Caco-2 (cell line): ENCODE data around the gene CPSF4. TPM values are rescaled to one million over a fixed set of nuclear protein-coding genes. Genes with fewer than 3 reads are reported as not detected.
"Not testable (repeated sequence)": the region's sequence is repeated elsewhere in the genome, so short reads cannot be mapped to it uniquely, and the experiment has no call there.

Experiments
- BruUV-seq: library from RNA; stranded (reverse); fragments of 400-500 nt; replicated peaks from 2 replicates; lab custom pipeline; 2021; lab: Mats Ljungman, UMichigan
- CTCF ChIA-PET: fragments of 300-600 bp; sonication (Branson Sonifier 250); formaldehyde crosslinking; loops from one replicate; lab custom pipeline; 2022; ENCODE audit warnings: antibody characterized with exemption; lab: Charles Lee
- POLR2A ChIA-PET: fragments of 300-600 bp; sonication (Branson Sonifier 250); formaldehyde crosslinking; loops from one replicate; lab custom pipeline; 2022; ENCODE audit warnings: antibody characterized with exemption; lab: Charles Lee
- DNase-seq, 2 experiments: peaks; one replicate each; pipeline versions ENCODE4 v3.0.0 to v3.0.0-alpha.2; 2020 to 2022
- H3K27me3 ChIP-seq: replicated peaks from 2 replicates; pipeline ENCODE4 v1.6.0; 2011; ENCODE audit warnings: low read length; ENCODE audit not compliant: control insufficient read depth, insufficient read depth
- H3K36me3 ChIP-seq: 2 replicates; pipeline ENCODE4 v1.5.1; 2011; ENCODE audit warnings: low read length; ENCODE audit not compliant: control insufficient read depth, insufficient read depth
- H3K4me1 ChIP-seq: fragments of 250-450 bp; sonication (Bioruptor Pico); 2 replicates; pipeline ENCODE4 v1.5.1; 2020; ENCODE audit warnings: mild to moderate bottlenecking
- H3K4me3 ChIP-seq: 2 replicates; pipeline ENCODE4 v1.5.1; 2011; ENCODE audit warnings: low read depth, mild to moderate bottlenecking, control low read depth, low read length
- H3K9me3 ChIP-seq: fragments of 250-450 bp; sonication (Bioruptor Pico); 2 replicates; pipeline ENCODE4 v1.5.1; 2020; ENCODE audit warnings: mild to moderate bottlenecking, moderate library complexity
- H3K27ac Mint-ChIP-seq: one replicate; pipeline ENCODE4 v1.8.0; 2022; ENCODE audit warnings: mixed read lengths; ENCODE audit not compliant: unreplicated experiment
- H3K27me3 Mint-ChIP-seq: one replicate; pipeline ENCODE4 v1.8.0; 2022; ENCODE audit warnings: mixed read lengths; ENCODE audit not compliant: insufficient read depth, unreplicated experiment
- H3K36me3 Mint-ChIP-seq: one replicate; pipeline ENCODE4 v1.8.0; 2022; ENCODE audit warnings: mild to moderate bottlenecking, mixed read lengths; ENCODE audit not compliant: insufficient read depth, unreplicated experiment
- H3K4me1 Mint-ChIP-seq: one replicate; pipeline ENCODE4 v1.8.0; 2022; ENCODE audit warnings: low read depth, mixed read lengths; ENCODE audit not compliant: unreplicated experiment
- H3K4me3 Mint-ChIP-seq: one replicate; pipeline ENCODE4 v1.8.0; 2022; ENCODE audit warnings: mild to moderate bottlenecking, moderate library complexity, mixed read lengths; ENCODE audit not compliant: unreplicated experiment
- H3K9me3 Mint-ChIP-seq: one replicate; pipeline ENCODE4 v1.8.0; 2022; ENCODE audit warnings: mixed read lengths; ENCODE audit not compliant: unreplicated experiment
- intact Hi-C: fragments of 100-400 bp; cut with micrococcal nuclease; formaldehyde crosslinking; loops from one replicate; pipeline ENCODE4 v1.10.0; 2022; ENCODE audit not compliant: unreplicated experiment
- total RNA-seq: library from RNA; stranded (reverse); gene quantifications from 2 replicates; pipeline ENCODE4 v1.2.3, GENCODE V29; 2022
- TF ChIP-seq, protein P1 (sequence below), 2 experiments: fragments of 200-600 bp in 1 of 2; IDR thresholded peaks; 1 replicate in 1 of 2; 2 replicates in 1 of 2; pipeline versions ENCODE4 v1.5.1 to v1.8.0; 2011 to 2022; ENCODE audit warnings: antibody characterized with exemption in 1 of 2, control low read depth in 1 of 2, inconsistent platforms in 1 of 2, low read depth in 1 of 2, low read length in 1 of 2, mild to moderate bottlenecking in 1 of 2, moderate library complexity in 1 of 2; ENCODE audit not compliant: insufficient read depth in 1 of 2, severe bottlenecking in 1 of 2, unreplicated experiment in 1 of 2

The CPSF4 gene
- total RNA-seq, 1 experiment from 2014 or later: 158 TPM

DNA sequence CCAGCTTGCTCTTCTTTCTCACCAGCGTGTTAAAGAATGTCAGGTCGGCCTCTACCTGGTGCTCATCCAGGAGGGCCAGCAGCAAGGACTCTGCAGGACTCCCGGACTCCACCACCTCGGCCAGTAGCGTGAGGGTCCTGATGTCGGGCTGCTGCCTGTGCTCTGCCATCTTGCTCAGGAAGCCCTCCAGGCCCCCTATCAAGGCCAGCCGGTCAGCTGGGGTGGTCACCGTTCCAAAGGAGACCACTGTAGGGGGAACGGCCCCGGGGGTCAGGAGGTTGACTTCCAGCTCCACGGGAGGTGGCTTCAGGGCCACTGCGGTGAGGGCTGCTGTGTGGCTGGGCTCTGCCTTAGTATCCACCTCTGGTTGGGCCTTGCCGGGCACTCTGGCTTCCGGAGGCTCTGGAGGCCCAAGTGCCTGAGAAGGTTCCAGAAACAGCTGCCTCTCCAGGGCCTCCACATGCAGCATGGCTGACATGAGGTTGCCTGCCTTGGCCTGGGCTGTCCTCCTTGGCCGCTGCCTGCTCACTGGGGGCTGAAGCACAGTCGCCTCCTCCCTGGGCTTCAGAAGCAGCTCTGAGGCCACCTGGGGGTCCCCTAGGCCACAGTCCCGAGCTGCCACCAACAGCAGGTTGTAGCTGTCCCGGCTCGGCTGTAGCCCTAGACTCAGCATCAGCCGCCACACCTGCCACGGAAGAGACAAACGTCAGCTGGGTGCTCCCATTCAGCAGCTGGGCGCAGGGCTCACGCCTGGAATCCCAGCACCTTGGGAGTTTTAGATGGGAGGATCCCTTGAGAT is 13.6 kb upstream of the CPSF4 start:
- H3K4me3 ChIP-seq: no peak overlapping the region
- no peaks in the 10 kb centered on the region for H3K27me3 ChIP-seq
- TF ChIP-seq, protein P1, sequence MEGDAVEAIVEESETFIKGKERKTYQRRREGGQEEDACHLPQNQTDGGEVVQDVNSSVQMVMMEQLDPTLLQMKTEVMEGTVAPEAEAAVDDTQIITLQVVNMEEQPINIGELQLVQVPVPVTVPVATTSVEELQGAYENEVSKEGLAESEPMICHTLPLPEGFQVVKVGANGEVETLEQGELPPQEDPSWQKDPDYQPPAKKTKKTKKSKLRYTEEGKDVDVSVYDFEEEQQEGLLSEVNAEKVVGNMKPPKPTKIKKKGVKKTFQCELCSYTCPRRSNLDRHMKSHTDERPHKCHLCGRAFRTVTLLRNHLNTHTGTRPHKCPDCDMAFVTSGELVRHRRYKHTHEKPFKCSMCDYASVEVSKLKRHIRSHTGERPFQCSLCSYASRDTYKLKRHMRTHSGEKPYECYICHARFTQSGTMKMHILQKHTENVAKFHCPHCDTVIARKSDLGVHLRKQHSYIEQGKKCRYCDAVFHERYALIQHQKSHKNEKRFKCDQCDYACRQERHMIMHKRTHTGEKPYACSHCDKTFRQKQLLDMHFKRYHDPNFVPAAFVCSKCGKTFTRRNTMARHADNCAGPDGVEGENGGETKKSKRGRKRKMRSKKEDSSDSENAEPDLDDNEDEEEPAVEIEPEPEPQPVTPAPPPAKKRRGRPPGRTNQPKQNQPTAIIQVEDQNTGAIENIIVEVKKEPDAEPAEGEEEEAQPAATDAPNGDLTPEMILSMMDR (IDR thresholded peaks at IDR 0.05; ENCODE audit: insufficient read depth in 1 of 2, low read depth in 1 of 2, low read length in 1 of 2, severe bottlenecking in 1 of 2, unreplicated experiment in 1 of 2): no peak
- H3K27ac Mint-ChIP-seq: peak overlapping the region; percentile 66
- H3K4me1 Mint-ChIP-seq: peaks cover 9% of the 10 kb centered on the region
- POLR2A ChIA-PET: no interaction called here
- no peak overlapping the region for H3K4me3 Mint-ChIP-seq
- intact Hi-C loops: no loop called here
- CTCF ChIA-PET: no interaction called here
- H3K36me3 Mint-ChIP-seq: peaks cover 90% of the 10 kb centered on the region
- no peaks in the 10 kb centered on the region for H3K9me3 ChIP-seq
- no peaks in the 10 kb centered on the region for H3K27me3 Mint-ChIP-seq
- H3K4me1 ChIP-seq: peaks cover 24% of the 10 kb centered on the region
- no peak for DNase-seq
- no TSS peak for BruUV-seq
- peaks cover 18% of the 10 kb centered on the region for H3K36me3 ChIP-seq
- no peaks in the 10 kb centered on the region for H3K9me3 Mint-ChIP-seq

DNA sequence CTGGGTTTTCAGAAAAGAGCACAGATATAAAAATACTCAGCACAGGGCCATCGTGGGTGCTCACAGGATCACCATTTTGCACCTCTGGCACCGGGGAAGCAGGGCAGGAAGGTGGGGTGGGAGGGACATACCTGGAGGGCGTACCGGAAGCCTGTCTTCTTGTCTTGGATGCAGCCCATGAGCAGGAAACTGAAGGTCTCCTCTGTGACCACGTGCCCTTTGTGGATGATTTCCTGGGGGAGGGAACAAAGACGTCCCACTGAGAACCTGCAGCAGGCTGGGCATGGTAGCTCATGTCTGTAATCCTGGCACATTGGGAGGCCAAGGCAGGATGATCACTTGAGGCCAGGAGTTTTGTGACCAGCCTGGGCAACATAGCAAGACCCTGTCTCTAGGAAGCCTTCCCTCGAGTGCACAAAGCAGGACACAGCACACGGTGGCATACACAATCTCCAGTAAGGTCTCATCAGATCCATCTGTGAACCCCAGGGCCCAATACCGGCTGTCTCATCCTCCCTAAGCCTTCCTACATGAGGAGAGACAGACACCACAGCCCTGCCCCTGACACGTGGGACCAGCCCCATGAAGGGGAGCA is 9.7 kb upstream of the CPSF4 start:
- no TSS peak for BruUV-seq
- CTCF ChIA-PET: interaction anchor here (1.0 kb wide), 1 partner anchor 9 kb away, joined by 3 read pairs; no protein-coding TSS in a partner anchor
- Histone ChIP-seq H3K9me3 (no peaks in the 10 kb centered on the region), H3K4me3 (no peak overlapping the region), H3K4me1 (peaks cover 56% of the 10 kb centered on the region), H3K27me3 (no peaks in the 10 kb centered on the region), H3K36me3 (peaks cover 19% of the 10 kb centered on the region)
- POLR2A ChIA-PET: no interaction called here
- Mint-ChIP-seq H3K36me3 (peaks cover 90% of the 10 kb centered on the region), H3K27ac (peak overlapping the region; percentile 87), H3K4me1 (peaks cover 14% of the 10 kb centered on the region), H3K4me3 (no peak overlapping the region), H3K9me3 (no peaks in the 10 kb centered on the region), H3K27me3 (no peaks in the 10 kb centered on the region)
- DNase-seq: no peak
- intact Hi-C loops: no loop called here
- TF ChIP-seq, protein P1 (IDR thresholded peaks at IDR 0.05; ENCODE audit: insufficient read depth in 1 of 2, low read depth in 1 of 2, low read length in 1 of 2, severe bottlenecking in 1 of 2, unreplicated experiment in 1 of 2): no peak

DNA sequence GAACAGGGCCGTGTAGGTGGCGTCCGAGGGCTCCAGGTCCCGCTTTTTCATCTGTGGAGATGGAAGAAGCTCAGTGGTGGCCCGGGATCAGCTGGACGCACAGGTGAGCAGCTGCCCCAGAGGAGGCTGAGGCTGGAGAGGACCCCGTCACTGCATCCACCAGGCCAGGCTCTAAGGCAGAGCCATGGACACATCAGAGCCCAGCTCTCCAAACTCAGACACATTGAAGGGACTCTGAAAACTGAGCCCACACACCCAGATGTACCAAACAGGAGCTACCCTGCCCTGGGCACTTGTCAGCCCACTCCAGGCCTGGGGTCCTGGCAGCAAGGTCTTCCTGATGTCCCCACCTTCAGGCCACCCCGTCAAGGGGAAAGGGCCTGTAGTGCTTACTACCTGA is 9.0 kb upstream of the CPSF4 start:
- no peak overlapping the region for H3K4me3 ChIP-seq
- H3K27me3 ChIP-seq: no peaks in the 10 kb centered on the region
- Mint-ChIP-seq H3K4me1 (peaks cover 14% of the 10 kb centered on the region), H3K36me3 (peaks cover 90% of the 10 kb centered on the region), H3K27ac (no peak overlapping the region), H3K9me3 (no peaks in the 10 kb centered on the region), H3K4me3 (no peak overlapping the region), H3K27me3 (no peaks in the 10 kb centered on the region)
- no peaks in the 10 kb centered on the region for H3K9me3 ChIP-seq
- ChIA-PET CTCF (no interaction called here), POLR2A (no interaction called here)
- TF ChIP-seq, protein P1 (IDR thresholded peaks at IDR 0.05; ENCODE audit: insufficient read depth in 1 of 2, low read depth in 1 of 2, low read length in 1 of 2, severe bottlenecking in 1 of 2, unreplicated experiment in 1 of 2): no peak
- peaks cover 59% of the 10 kb centered on the region for H3K4me1 ChIP-seq
- intact Hi-C loops: no loop called here
- DNase-seq: no peak
- peaks cover 16% of the 10 kb centered on the region for H3K36me3 ChIP-seq
- no TSS peak for BruUV-seq

DNA sequence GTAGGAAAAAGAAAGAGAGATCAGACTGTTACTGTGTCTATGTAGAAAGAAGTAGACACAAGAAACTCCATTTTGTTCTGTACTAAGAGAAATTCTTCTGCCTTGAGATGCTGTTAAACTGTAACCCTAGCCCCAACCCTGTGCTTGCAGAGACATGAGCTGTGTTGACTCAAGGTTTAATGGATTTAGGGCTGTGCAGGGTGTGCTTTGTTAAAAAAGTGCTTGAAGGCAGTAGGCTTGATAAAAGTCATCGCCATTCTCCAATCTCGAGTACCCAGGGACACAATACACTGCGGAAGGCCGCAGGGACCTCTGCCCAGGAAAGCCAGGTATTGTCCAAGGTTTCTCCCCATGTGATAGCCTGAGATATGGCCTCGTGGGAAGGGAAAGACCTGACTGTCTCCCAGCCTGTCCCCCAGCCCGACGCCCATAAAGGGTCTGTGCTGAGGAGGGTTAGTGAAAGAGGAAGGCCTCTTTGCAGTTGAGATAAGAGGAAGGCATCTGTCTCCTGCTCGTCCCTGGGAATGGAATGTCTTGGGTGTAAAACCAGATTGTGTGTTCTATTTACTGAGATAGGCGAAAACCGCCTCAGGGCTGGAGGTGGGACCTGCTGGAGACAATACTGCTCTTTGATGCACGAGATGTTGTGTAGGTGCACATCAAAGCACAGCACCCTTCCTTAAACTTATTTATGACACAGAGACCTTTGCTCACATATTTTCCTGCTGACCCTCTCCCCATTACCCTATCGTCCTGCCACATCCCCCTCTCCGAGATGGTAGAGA is 6.8 kb upstream of the CPSF4 start:
- Histone ChIP-seq H3K36me3 (peaks cover 18% of the 10 kb centered on the region), H3K4me1 (peaks cover 72% of the 10 kb centered on the region)
- Mint-ChIP-seq H3K36me3 (peaks cover 92% of the 10 kb centered on the region), H3K4me1 (peaks cover 20% of the 10 kb centered on the region), H3K4me3 (peak overlapping the region; percentile 67), H3K27ac (peak overlapping the region; percentile 92)
- intact Hi-C loops: loop anchor here (2.0 kb wide), 2 partner anchors 23 to 41 kb away; partner anchors contain the start of genes BUD31, PDAP1 and ZNF789
- CTCF ChIA-PET, H3K27me3 Mint-ChIP-seq, POLR2A ChIA-PET, H3K9me3 Mint-ChIP-seq, H3K27me3 ChIP-seq, H3K9me3 ChIP-seq, H3K4me3 ChIP-seq: not testable (repeated sequence)
- TSS peak; percentile 28 for BruUV-seq
- peak; percentile 97 to 99 for DNase-seq
